DOHH2 (cell line): ENCODE measurements around the gene ANKRD29.

ENCODE experiments used
- H3F3A ChIP-seq: fragments of 200-600 bp; sonication (generic), shearing (Covaris generic); 2 replicates; pipeline ENCODE4 v1.6.0; 2016; ENCODE audit warnings: antibody characterized with exemption, mild to moderate bottlenecking; ENCODE audit not compliant: control insufficient read depth, insufficient read depth
- H3K27ac ChIP-seq: fragments of 200-600 bp; sonication (generic); 2 replicates; pipeline ENCODE4 v1.5.1; 2014; ENCODE audit warnings: low read depth, mild to moderate bottlenecking, low read length, moderate library complexity
- H3K27me3 ChIP-seq: fragments of 200-600 bp; sonication (generic); 2 replicates; pipeline ENCODE4 v1.6.1; 2014; ENCODE audit warnings: mild to moderate bottlenecking, low read length, mixed read lengths; ENCODE audit not compliant: control insufficient read depth
- H3K36me3 ChIP-seq: fragments of 200-600 bp; sonication (generic); 2 replicates; pipeline ENCODE4 v1.6.1; 2014; ENCODE audit warnings: mild to moderate bottlenecking, low read length, moderate library complexity, mixed read lengths; ENCODE audit not compliant: control insufficient read depth
- H3K4me1 ChIP-seq: fragments of 200-600 bp; sonication (generic); 2 replicates; pipeline ENCODE4 v1.6.1; 2014; ENCODE audit warnings: mild to moderate bottlenecking, low read length, mixed read lengths; ENCODE audit not compliant: control insufficient read depth
- H3K4me2 ChIP-seq: fragments of 200-600 bp; sonication (generic); 2 replicates; pipeline ENCODE4 v1.6.0; 2014; ENCODE audit warnings: mild to moderate bottlenecking, low read length, moderate library complexity
- H3K4me3 ChIP-seq: fragments of 200-600 bp; sonication (generic); 2 replicates; pipeline ENCODE4 v1.5.1; 2014; ENCODE audit warnings: mild to moderate bottlenecking, low read length, mixed read lengths
- H3K79me2 ChIP-seq: fragments of 200-600 bp; sonication (generic); 2 replicates; pipeline ENCODE4 v1.6.1; 2014; ENCODE audit warnings: mild to moderate bottlenecking, low read length, mixed read lengths; ENCODE audit not compliant: control insufficient read depth
- H3K9me2 ChIP-seq: fragments of 200-600 bp; sonication (generic); replicated peaks from 2 replicates; pipeline ENCODE4 v1.6.1; 2014; ENCODE audit warnings: mild to moderate bottlenecking, low read length, mixed read lengths; ENCODE audit not compliant: control insufficient read depth
- H3K9me3 ChIP-seq: fragments of 200-600 bp; sonication (generic); 2 replicates; pipeline ENCODE4 v1.6.1; 2014; ENCODE audit warnings: antibody characterized with exemption, low read length, mixed read lengths; ENCODE audit not compliant: control insufficient read depth, insufficient read depth
- H4K20me1 ChIP-seq: fragments of 200-600 bp; sonication (generic); 2 replicates; pipeline ENCODE4 v1.6.0; 2014; ENCODE audit warnings: low read depth, mild to moderate bottlenecking, antibody characterized with exemption, low read length, moderate library complexity; ENCODE audit not compliant: control insufficient read depth, insufficient read depth
- CTCF ChIP-seq: fragments of 200-600 bp; sonication (generic); IDR thresholded peaks from one replicate; pipeline ENCODE4 v1.5.1; 2014; ENCODE audit warnings: antibody characterized with exemption, mild to moderate bottlenecking, low read depth, low read length; ENCODE audit not compliant: poor library complexity, severe bottlenecking
- EZH2phosphoT487 ChIP-seq: fragments of 200-600 bp; sonication (generic); IDR thresholded peaks from 2 replicates; pipeline ENCODE4 v1.6.1; 2017; ENCODE audit warnings: borderline replicate concordance, mild to moderate bottlenecking, antibody characterized with exemption, low read length, moderate library complexity, mixed read lengths

Gene ANKRD29

GRCh38 chr18:23702606-23703005 is 39.9 kb upstream of the ANKRD29 start:
- no peaks in the 10 kb centered on the region for H3K9me2 ChIP-seq
- no peaks in the 10 kb centered on the region for H3K79me2 ChIP-seq
- no peak overlapping the region for H3K27ac ChIP-seq
- H3K27me3 ChIP-seq, result peaks cover 10% of the 10 kb centered on the region
- H3F3A ChIP-seq, result no peaks in the 10 kb centered on the region
- TF ChIP-seq EZH2phosphoT487 (no peak), CTCF (no peak)
- no peaks in the 10 kb centered on the region for H4K20me1 ChIP-seq
- H3K36me3 ChIP-seq, result no peaks in the 10 kb centered on the region
- no peaks in the 10 kb centered on the region for H3K9me3 ChIP-seq
- no peak overlapping the region for H3K4me3 ChIP-seq
- H3K4me2 ChIP-seq, result no peak overlapping the region
- H3K4me1 ChIP-seq, result no peaks in the 10 kb centered on the region

- H3K9me3 ChIP-seq, result no peaks in the 10 kb centered on the region
- H3K27me3 ChIP-seq, result peaks cover 10% of the 10 kb centered on the region
- TF ChIP-seq CTCF (no peak), EZH2phosphoT487 (no peak)
- H3K4me2 ChIP-seq, result no peak overlapping the region
- H3K27ac ChIP-seq, result no peak overlapping the region
- no peaks in the 10 kb centered on the region for H3K36me3 ChIP-seq
- H3F3A ChIP-seq, result no peaks in the 10 kb centered on the region
- H3K79me2 ChIP-seq, result no peaks in the 10 kb centered on the region
- no peaks in the 10 kb centered on the region for H4K20me1 ChIP-seq
- H3K4me3 ChIP-seq, result no peak overlapping the region
- no peaks in the 10 kb centered on the region for H3K9me2 ChIP-seq
- H3K4me1 ChIP-seq, result no peaks in the 10 kb centered on the region
Observed at GRCh38 chr18:23701544-23702064, 38.9 kb upstream of the ANKRD29 start.

GRCh38 chr18:23701017-23701416 is 38.3 kb upstream of the ANKRD29 start:
- Histone ChIP-seq H3K9me3 (no peaks in the 10 kb centered on the region), H3K27ac (no peak overlapping the region), H3K4me3 (no peak overlapping the region), H3K79me2 (no peaks in the 10 kb centered on the region), H3K4me2 (no peak overlapping the region), H4K20me1 (no peaks in the 10 kb centered on the region), H3K36me3 (no peaks in the 10 kb centered on the region), H3K4me1 (no peaks in the 10 kb centered on the region), H3K27me3 (peaks cover 10% of the 10 kb centered on the region), H3F3A (no peaks in the 10 kb centered on the region), H3K9me2 (no peaks in the 10 kb centered on the region)
- TF ChIP-seq CTCF (no peak), EZH2phosphoT487 (no peak)
